Posterior vena cava (tissue), 2 donors: ENCODE measurements around the gene LIPT2. TPM values are rescaled to one million over a fixed set of nuclear protein-coding genes. Genes with fewer than 3 reads are reported as not detected.
"Not testable (repeated sequence)": the region's sequence is repeated elsewhere in the genome, so short reads cannot be mapped to it uniquely, and the experiment has no call there.

ENCODE experiments used
- DNase-seq: peaks from one replicate; pipeline ENCODE4 v3.0.0-alpha.2; 2020; ENCODE audit warnings: low spot score
- intact Hi-C, 2 donors: fragments of 100-400 bp; cut with DNase I; formaldehyde crosslinking; loops; one replicate each; pipeline versions ENCODE4 v1.14.1 to v1.14.2; 2022 to 2023
- long read RNA-seq, 2 donors: library from polyadenylated mRNA; unstranded; transcript quantifications; one replicate each; pipeline ENCODE4 v2.0.0, GENCODE V29; 2020 to 2021
- total RNA-seq, 2 donors: library from RNA; stranded (reverse); fragmentation: NEBNext Ultra II Directional; extraction: Animal tissue kit (Norgen Biotek cat#: 25700); gene quantifications; one replicate each; pipeline ENCODE4 v1.2.1, GENCODE V29; 2021
- donor health status: DM: yes; HTN: yes; CAD: no.
- donor health status: DM: yes; HTN: yes; CAD: no.

LIPT2 gene
- 1 to 10 TPM; 1.2 to 1.4 TPM for total RNA-seq
- long read RNA-seq, donor 1, partial matches to known transcripts, result 0 of 2 reads
- long read RNA-seq, donor 1, other reads (novel, unspliced or antisense), result 0 of 2 reads
- long read RNA-seq, donor 2, partial matches to known transcripts, result 0 of 1 reads
- long read RNA-seq, donor 2, other reads (novel, unspliced or antisense), result 0 of 1 reads

DNA sequence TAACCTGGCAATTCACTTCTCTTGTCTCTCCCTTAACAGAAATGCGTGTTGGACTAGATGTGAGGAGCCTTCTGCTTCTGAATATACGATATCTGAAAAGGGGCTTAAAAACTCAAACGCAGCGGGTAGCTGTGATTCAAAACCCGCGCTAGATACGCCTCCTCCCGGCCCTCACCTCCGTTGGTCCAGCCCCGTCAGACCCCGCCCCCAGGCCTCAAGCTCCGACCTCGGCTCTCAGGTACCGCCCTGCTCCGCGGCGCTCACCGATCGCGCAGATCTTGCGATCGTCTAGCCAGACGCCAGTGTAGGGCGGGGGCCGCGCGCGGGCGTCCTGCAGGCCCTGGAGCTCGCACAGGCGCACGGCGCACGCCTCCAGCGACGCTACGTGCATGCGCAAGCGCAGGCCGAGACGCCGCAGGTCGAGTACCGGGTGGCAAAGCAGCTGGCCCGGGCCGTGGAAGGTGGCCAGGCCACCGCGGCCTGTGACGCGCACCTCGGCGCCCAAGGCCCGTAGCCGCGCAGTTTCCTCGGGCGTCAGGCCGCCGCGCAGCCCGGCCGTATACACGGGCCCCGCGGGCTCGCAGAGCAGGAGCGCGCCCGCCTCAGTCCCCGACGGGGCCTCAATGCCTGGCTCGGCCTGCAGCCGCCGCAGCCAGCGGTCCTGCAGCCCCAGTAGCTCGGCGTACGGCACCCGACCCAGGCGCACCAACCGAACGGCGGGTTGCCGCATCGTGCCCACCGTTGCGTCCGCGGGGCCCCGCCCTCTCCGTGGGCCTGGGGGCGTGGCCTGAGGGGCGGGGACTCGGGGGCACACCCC is at the start of gene LIPT2:
Gene LIPT2 (minus strand): TSS at position 751 of the 817 bp plus-strand sequence. CDS start 21 bp downstream, at position 730.
- intact Hi-C loops, result no loop called here
- peak; percentile 99 for DNase-seq

DNA sequence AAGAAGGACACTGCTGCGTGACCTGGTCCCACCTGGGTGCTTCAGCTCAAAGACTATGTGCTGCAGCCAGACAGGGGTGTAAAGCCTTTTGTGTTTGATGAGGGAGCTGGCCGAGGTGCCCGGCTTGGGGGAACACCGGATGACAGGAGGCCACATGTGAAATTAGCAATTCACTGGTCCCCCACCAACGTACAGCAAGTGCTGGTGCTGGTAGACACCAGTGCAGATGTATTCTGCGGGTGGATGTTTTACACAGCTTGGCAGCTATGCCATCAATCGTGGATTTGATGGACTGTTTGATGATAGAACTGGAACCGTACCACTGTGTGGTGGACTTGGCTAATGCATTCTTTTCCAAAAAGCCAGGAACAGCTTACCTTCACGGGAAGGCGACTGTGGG is 47.9 kb upstream of the LIPT2 start:
- DNase-seq, result no peak
- intact Hi-C loops, result no loop called here

DNA sequence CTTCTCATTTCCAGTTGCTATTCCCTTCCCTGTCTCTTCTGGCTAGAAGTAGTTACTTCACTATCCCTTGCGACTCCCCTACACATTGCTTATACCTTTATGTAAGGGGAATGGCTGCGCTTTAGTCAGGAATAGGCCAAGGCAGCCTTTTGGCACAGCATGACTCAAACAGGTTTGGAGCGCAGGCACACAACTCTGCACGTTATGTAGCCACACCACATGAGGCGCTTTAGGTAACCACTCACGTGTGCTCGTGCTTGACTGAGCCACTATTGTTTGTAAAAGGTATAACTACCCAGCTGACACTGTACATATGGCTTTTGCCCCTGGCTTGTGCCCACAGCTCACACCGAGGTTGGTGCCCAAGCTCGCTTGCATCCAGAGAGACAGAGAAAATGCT is 46.7 kb upstream of the LIPT2 start:
- intact Hi-C loops, result no loop called here
- DNase-seq, result no peak

DNA sequence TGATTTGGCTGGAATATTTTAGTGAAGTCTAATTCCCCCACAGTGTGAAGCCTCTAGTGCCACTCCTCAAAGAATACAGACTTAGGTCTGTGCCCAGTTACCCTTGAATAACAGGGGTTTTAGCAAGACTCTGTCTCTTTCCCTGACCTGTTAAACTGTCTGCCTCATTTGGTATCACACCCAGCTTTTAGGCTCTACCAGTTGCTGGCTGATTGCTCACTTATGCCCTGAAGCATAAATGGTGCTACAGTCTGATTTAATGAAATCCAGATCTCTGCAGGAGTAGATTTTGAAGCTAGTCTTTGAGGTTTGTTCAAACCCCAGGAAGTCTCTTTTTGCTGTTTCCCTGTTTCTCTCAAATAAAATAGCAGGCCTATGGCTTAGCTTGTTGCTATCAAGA is 45.2 kb upstream of the LIPT2 start:
- no peak for DNase-seq
- intact Hi-C loops, result no loop called here

DNA sequence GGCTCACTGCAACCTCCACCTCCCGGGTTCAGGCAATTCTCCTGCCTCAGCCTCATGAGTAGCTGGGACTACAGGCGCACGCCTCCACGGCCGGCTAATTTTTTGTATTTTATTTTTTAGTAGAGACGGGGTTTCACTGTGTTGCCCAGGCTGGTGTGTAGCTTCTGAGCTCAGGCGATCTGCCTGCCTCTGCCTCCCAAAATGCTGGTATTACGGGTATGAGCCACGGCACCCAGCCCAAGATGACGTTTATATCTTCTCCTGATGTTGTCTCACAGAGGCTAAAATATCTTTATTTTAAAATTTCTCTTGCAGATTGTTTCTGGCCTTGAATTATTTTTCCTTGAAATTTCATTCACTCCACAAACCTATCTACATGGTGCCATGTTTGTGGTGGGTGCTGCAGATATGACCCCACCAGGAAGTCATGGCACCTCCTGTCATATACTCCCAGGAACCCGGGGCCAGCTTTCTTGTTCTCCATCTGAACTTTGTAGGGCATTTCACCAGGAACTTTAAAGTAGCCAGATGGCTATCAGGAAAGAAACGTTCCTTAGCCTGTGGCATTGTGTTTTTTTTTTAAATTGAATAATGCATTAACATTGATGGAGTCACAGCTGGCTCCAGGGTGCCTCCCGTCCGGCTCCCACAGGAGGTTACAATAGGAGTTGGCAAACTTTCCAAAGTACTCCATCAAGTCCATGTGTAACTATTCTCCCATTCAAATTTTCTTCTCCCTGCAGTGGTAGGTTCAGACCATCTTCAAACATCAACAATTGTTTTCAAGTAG is 42.0 kb upstream of the LIPT2 start:
- intact Hi-C loops, result no loop called here
- no peak for DNase-seq

DNA sequence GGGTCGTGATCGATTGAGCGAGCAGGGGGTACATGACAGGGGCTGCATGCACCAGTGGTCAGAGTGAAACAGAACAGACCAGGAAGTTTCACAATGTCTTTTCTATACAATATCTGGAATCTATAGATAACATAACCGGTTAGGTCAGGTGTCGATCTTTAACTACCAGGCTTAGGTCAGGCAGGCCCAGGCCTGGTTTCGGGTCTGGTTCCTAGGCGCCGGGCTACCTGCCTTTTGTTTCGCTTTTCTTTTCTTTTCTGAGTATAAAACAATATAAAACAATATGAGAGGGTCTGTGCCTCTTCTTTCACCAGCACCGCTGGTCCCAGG is 41.4 kb upstream of the LIPT2 start:
- intact Hi-C loops, DNase-seq: not testable (repeated sequence)

DNA sequence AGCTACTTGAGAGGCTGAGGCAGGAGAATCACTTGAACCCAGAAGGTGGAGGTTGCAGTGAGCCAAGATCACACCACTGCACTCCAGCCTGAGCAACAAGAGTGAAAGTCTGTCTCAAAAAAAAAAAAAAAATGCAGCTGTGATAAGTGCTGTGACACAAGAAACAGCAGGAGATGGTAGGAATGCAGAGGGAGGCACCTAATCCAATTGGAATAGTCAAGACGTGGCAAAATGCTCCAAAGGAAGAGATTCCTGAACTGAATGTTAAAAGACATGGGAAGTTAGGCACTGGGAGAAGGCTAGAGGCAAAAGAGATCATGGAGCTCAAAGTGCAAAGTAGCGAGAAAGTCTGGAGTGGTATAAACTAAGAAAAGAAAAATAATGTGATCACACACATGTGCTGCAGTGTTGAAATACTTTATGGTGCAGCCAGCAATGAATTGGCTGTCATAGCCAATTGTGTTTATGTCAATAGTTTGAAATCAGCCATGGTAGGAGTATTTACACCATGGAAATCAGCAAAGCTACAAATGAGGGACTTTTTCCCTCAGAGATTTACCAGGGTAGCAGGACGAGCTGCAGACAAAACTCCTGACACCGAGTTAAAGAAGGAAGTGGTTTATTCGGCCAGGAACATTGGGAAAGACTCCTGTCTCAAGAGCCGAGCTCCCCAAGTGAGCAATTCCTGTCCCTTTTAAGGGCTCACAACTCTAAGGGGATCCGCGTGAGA is 40.9 kb upstream of the LIPT2 start:
- no peak for DNase-seq
- intact Hi-C loops, result no loop called here

DNA sequence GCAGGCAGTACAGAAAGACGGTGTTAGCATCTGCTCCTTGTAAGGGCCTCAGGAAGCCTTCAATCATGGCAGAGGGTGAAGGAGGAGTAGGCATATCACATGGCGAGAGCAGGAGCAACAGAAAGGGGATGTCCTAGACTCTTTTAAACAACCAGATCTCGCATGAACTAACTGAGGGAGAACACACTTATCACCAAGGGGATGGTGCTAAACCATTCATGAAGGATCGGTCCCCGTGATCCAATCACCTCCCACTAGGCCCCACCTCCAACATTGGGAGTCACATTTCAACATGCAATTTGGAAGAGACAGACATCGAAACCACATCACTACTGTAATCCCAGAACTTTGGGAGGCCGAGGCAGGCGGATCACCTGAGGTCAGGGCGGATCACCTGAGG is 39.9 kb upstream of the LIPT2 start:
- intact Hi-C loops, result no loop called here
- no peak for DNase-seq

DNA sequence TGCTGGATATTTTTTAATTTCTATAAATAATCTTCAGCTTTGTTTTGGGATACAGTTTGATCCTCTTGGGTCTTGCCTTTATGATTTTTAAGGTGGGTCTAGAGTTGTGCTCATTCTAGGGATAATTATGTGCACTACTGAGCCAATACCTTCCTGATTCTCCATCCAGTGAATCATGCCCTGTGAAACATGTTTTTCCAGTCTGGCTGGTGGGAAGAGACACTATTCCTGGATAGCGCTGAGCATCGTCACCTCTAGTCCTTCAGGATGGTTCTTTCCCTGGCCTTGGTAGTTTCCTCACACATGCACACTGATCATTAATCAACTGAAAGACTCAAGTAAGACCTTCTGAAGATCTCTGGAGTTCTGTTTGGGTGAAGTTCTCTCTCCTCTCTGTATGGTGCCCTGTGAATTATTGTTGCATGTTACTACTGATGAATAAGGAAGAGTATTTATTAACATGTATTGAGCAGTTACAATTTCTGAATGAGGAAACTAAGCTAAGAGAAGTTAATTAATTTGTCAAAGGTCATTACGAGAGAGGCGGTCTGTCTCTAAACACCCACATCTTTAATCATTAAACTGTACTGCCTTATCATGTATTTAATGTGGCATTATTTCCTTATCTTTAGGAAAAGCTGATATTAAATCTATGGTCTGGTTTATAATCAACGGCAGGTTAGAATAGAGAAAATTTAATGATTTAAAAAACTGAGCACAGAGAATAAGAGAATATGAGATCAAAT is 39.1 kb upstream of the LIPT2 start:
- no peak for DNase-seq
- intact Hi-C loops, result no loop called here

DNA sequence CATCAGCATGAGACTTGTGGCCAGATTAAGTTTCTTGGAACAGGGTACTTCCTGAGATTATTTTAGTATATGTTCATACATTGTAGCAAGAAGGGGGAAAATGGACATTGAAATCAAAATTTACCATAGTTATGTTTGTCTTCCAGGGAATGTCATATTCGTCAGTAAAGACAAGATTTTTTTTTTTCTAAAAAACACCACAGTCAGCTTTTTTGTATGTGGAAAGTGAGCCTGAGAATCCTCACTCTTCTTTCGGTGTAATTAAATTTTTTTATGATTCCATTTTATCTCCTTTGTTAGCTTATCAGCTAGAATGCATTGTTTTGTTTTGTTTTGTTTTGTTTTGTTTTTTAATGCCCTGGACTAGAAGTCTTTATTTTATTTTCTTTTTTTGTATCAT is 31.5 kb upstream of the LIPT2 start:
- intact Hi-C loops, result loop anchor here in 1 of 2 donors (10.0 kb wide), 1 partner anchor 1060 kb away; no protein-coding TSS in a partner anchor
- DNase-seq, result no peak

DNA sequence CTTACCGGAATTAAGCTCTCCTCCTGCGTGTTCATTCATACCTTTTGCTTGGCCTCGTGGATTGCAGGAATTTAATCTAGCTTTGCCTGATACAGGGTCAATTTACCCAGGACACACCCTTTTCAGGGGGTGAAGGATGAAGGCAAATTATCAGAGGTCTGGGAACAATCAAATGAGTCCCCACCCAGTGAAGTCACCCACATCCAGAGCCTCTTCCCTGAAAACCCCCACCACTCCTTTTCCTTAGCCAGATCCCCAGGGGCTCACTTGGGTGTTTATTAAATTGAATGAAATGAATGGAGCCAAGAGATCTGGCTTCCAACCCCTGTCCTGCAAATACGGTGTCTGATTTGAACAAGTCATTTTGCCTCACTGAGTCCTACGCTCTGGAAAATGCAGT is 31.0 kb upstream of the LIPT2 start:
- DNase-seq, result no peak
- intact Hi-C loops, result loop anchor here in 1 of 2 donors (10.0 kb wide), 1 partner anchor 1060 kb away; no protein-coding TSS in a partner anchor

DNA sequence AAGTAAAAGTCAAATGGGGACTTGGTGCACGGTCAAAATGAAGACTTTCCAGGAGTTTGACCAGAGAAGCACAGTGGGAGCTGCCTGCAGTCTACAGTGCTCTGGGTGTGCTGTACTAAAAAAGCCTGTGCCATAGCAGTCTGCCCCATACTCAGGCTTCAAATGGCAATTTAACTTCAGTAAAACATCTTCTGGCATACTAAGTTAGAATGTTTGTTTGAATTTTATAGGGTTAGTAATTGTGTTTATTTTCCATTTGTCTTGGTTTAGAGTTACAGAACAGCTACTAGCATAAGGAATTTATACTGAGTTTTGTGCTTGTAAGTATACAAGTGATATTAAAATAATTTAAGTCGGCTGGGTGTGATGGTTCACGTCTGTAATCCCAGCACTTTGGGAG is 29.3 kb upstream of the LIPT2 start:
- intact Hi-C loops, result loop anchor here in 1 of 2 donors (10.0 kb wide), 1 partner anchor 1062 kb away; no protein-coding TSS in a partner anchor
- no peak for DNase-seq

DNA sequence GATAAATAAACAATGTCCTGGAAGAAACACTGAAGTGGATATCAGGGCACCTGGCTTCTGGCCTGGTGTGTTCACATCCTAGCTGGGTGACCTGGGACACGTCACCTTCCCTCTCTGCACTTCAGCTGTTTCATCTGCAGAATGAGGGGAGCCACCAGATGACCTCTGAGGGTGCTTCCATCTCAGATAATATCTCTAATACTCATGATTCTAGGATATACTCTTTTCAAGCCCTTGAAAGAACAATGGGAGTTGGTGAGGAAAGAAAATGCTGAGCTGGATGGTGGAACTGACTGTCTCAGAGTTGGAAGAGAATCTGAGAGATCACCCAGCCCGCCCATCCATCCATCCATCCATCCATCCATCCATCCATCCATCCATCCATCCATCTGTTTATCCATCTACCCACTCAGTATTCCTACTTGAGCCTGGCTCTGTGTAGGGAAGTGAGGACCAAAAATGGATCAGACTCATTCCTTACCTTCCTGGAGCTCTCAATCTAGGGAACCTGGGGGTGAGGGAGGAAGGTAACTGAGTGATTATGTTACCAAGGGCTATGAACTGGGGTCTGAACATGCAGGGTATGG is 28.2 kb upstream of the LIPT2 start:
- intact Hi-C loops, result loop anchor here in 1 of 2 donors (10.0 kb wide), 1 partner anchor 1063 kb away; no protein-coding TSS in a partner anchor
- DNase-seq, result no peak

DNA sequence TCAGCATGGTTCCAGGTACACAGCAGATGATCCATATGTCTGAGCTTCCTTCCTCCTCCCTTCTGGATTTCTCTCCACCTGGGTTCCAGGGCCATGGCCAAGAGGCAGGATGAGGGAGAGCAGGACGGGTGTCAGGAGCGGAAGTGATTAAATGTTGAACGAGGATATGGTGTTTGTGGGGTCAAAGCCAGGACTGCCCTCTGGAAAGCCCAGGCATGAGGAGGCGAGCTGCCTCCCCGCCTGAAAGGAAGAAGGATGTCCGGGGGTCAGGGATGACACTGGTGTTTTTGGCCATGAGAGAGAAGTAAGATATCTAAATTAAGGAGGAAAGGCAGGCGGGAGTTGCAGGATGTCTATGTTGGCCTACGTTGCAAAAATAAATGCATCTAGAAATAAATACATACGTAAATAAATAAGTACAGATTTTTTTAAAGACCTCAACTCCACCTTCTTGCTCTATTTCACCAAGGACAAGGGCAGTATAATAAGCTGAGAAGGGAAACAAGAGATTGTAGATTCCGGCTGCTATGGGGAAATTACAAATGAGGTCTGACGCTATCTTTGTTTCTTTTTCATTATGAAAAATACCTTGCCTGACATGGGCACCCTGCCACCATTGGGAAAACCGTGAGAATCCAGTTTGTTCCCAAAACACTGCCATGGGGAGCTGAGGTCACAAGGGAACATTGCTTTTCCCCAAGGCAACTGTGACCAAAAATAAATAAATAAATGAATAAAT is 27.6 kb upstream of the LIPT2 start:
- DNase-seq, result no peak
- intact Hi-C loops, result loop anchor here in 1 of 2 donors (10.0 kb wide), 1 partner anchor 1064 kb away; no protein-coding TSS in a partner anchor

DNA sequence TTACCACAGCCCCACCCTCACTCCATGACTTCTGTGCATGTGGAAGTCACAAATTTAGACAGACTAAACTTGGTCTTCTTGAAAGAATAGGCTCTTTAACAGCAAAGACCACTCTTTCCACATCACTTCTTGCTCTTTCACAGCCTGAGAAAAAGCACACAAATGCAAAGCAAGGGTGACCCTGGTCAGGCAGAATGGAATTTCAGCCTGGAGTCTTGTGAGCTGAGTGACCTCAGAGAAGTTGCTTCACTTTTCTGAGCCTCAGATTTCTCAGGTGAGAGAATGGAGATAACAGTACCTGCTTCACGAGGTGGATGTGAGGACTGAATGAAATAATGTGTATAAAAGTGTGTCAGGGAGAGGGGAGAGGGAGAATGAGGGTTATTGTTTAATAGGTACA is 26.8 kb upstream of the LIPT2 start:
- intact Hi-C loops, result loop anchor here in 1 of 2 donors (10.0 kb wide), 1 partner anchor 1064 kb away; no protein-coding TSS in a partner anchor

DNA sequence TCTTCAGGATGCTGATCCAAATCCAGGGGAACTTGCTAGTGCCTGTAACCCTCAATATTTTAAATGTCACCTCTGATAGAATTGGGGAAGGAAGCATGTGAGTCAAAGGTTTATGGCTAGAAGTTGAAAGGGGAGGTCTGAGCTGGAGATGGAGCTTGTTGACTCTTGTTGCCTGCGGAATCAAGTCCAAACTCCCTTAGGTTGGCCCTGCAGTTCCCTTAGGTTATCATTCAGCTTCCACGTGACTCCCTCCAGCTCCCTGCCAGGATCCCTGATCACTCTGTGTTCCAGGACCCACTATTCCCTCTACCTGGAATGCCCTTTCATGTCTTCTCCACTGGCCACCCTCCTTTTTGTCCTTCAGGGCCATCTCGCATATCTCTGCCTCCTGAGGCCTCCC is 26.2 kb upstream of the LIPT2 start:
- no peak for DNase-seq
- intact Hi-C loops, result loop anchor here in 1 of 2 donors (10.0 kb wide), 1 partner anchor 1065 kb away; no protein-coding TSS in a partner anchor

More for the DNA sequence above, 26.8 kb upstream of the LIPT2 start:
- DNase-seq, result no peak

DNA sequence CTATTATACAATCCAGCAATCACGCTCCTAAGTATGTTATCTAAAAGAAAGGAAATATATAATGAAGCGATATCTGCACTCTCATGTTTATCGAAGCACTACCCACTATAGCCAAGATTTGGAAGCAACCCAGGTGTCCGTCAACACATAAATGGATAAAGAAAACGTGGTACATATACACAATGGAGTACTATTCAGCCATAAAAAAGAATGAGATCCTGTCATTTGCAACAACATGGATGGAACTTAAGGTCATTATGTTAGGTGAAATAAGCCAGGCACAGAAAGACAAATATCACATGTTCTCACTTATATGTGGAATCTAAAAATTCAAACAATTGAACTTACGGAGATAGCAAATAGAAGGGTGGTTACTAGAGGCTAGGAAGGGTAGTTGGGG is 24.1 kb upstream of the LIPT2 start:
- DNase-seq, intact Hi-C loops: not testable (repeated sequence)
